ENCODE data around the gene UGT3A2. TPM values are rescaled to one million over a fixed set of nuclear protein-coding genes. Genes with fewer than 3 reads are reported as not detected.

UGT3A2 gene
- polyA plus RNA-seq = not detected

GRCh38 chr5:36066540-36067210 is at the start of gene UGT3A2:
UGT3A2 (minus strand) TSS chr5:36066882; CDS start chr5:36066789, 93 bp downstream.
- no peak within 1 kb of the TSS for H3K27ac ChIP-seq (ENCODE audit: low read depth, low read length)
- WGBS, 3 donors = 1% methylated on average over 22 of the region's 22 CpGs

GRCh38 chr5:36111238-36111637 is 44.6 kb upstream of the UGT3A2 start:
- no peak overlapping the region for H3K27ac ChIP-seq (ENCODE audit: low read depth, low read length)
- 92 to 96% (median 94%) methylated on average over 1 of the region's 1 CpG for WGBS, 3 donors

- WGBS, 3 donors = 66 to 77% (median 67%) methylated on average over 3 of the region's 3 CpGs
Measured at GRCh38 chr5:36108758-36109460, 42.2 kb upstream of the UGT3A2 start.

GRCh38 chr5:36105819-36106218 is 39.1 kb upstream of the UGT3A2 start:
- H3K27ac ChIP-seq (ENCODE audit: low read depth, low read length) = no peak overlapping the region
- 73 to 88% (median 81%) methylated on average over 2 of the region's 2 CpGs for WGBS, 3 donors

More at GRCh38 chr5:36108758-36109460, 42.2 kb upstream of the UGT3A2 start:
- H3K27ac ChIP-seq (ENCODE audit: low read depth, low read length) = no peak overlapping the region

GRCh38 chr5:36099748-36100147 is 33.1 kb upstream of the UGT3A2 start:
- no peak overlapping the region for H3K27ac ChIP-seq (ENCODE audit: low read depth, low read length)
- WGBS, 3 donors = 89 to 91% (median 89%) methylated on average over 3 of the region's 3 CpGs

- no peak overlapping the region for H3K27ac ChIP-seq (ENCODE audit: low read depth, low read length)
Measured at GRCh38 chr5:36096486-36096885, 29.8 kb upstream of the UGT3A2 start.

GRCh38 chr5:36089989-36090388 is 23.3 kb upstream of the UGT3A2 start:
- H3K27ac ChIP-seq (ENCODE audit: low read depth, low read length) = no peak overlapping the region
- 56 to 75% (median 71%) methylated on average over 2 of the region's 2 CpGs for WGBS, 3 donors

GRCh38 chr5:36079200-36079781 is 12.6 kb upstream of the UGT3A2 start:
- 20 to 24% (median 22%) methylated on average over 10 of the region's 10 CpGs for WGBS, 3 donors
- no peak overlapping the region for H3K27ac ChIP-seq (ENCODE audit: low read depth, low read length)

GRCh38 chr5:36078430-36078829 is 11.7 kb upstream of the UGT3A2 start:
- 68 to 75% (median 69%) methylated on average over 10 of the region's 10 CpGs for WGBS, 3 donors

GRCh38 chr5:36073595-36074216 is 7.0 kb upstream of the UGT3A2 start:
- H3K27ac ChIP-seq (ENCODE audit: low read depth, low read length) = no peak overlapping the region
- WGBS, 3 donors = 47 to 67% (median 58%) methylated on average over 3 of the region's 3 CpGs

More at GRCh38 chr5:36078430-36078829, 11.7 kb upstream of the UGT3A2 start:
- H3K27ac ChIP-seq (ENCODE audit: low read depth, low read length) = no peak overlapping the region

- no peak overlapping the region for H3K27ac ChIP-seq (ENCODE audit: low read depth, low read length)
- WGBS, 3 donors = 25 to 43% (median 38%) methylated on average over 9 of the region's 9 CpGs
Measured at GRCh38 chr5:36070687-36071571, 4.2 kb upstream of the UGT3A2 start.

- 89 to 97% (median 89%) methylated on average over 5 of the region's 5 CpGs for WGBS, 3 donors
- H3K27ac ChIP-seq (ENCODE audit: low read depth, low read length) = no peak overlapping the region
Measured at GRCh38 chr5:36068751-36069281, 2.1 kb upstream of the UGT3A2 start.

- H3K27ac ChIP-seq (ENCODE audit: low read depth, low read length) = no peak overlapping the region
- 28 to 32% (median 28%) methylated on average over 13 of the region's 13 CpGs for WGBS, 3 donors
Measured at GRCh38 chr5:36066001-36066539, 612 bp downstream of the UGT3A2 start.

- H3K27ac ChIP-seq (ENCODE audit: low read depth, low read length) = no peak overlapping the region
- WGBS, 3 donors = 67 to 79% (median 76%) methylated on average over 12 of the region's 12 CpGs
Measured at GRCh38 chr5:36060420-36060887, 6.2 kb downstream of the UGT3A2 start.

GRCh38 chr5:36059571-36060419 is 6.9 kb downstream of the UGT3A2 start:
- WGBS, 3 donors = 61 to 72% (median 66%) methylated on average over 5 of the region's 5 CpGs
- no peak overlapping the region for H3K27ac ChIP-seq (ENCODE audit: low read depth, low read length)

- H3K27ac ChIP-seq (ENCODE audit: low read depth, low read length) = no peak overlapping the region
- 81 to 91% (median 88%) methylated on average over 2 of the region's 2 CpGs for WGBS, 3 donors
Measured at GRCh38 chr5:36058776-36059175, 7.9 kb downstream of the UGT3A2 start.

- 45 to 73% (median 68%) methylated on average over 2 of the region's 2 CpGs for WGBS, 3 donors
- no peak overlapping the region for H3K27ac ChIP-seq (ENCODE audit: low read depth, low read length)
Measured at GRCh38 chr5:36057386-36057785, 9.3 kb downstream of the UGT3A2 start.

Data from adipose tissue (tissue), 3 donors.